H9 (cell line): Measurements from ENCODE around the gene VAV3. TPM values are rescaled to one million over a fixed set of nuclear protein-coding genes. Genes with fewer than 3 reads are reported as not detected.

Experiments used
- DNase-seq: peaks from one replicate; pipeline ENCODE4 v3.0.0-alpha.2; 2017
- H2AFZ ChIP-seq: one replicate; pipeline ENCODE4 v1.6.1; 2013; ENCODE audit warnings: mild to moderate bottlenecking, low read length, control low read depth, moderate library complexity
- H2AK5ac ChIP-seq: 2 replicates; pipeline ENCODE4 v1.6.1; 2013; ENCODE audit warnings: low read length, control low read depth, mixed read lengths; ENCODE audit not compliant: insufficient read length
- H2BK120ac ChIP-seq: one replicate; pipeline ENCODE4 v1.6.1; 2013; ENCODE audit warnings: low read depth, mild to moderate bottlenecking, low read length, control low read depth, inconsistent platforms; ENCODE audit not compliant: poor library complexity, severe bottlenecking
- H2BK12ac ChIP-seq: 2 replicates; pipeline ENCODE4 v1.6.1; 2013; ENCODE audit warnings: low read length, control low read depth, mixed read lengths, low read depth; ENCODE audit not compliant: insufficient read length
- H2BK15ac ChIP-seq: 2 replicates; pipeline ENCODE4 v1.6.1; 2013; ENCODE audit warnings: low read depth, low read length, control low read depth
- H2BK20ac ChIP-seq: one replicate; pipeline ENCODE4 v1.6.1; 2013; ENCODE audit warnings: low read depth, mild to moderate bottlenecking, low read length, control low read depth, inconsistent platforms; ENCODE audit not compliant: poor library complexity, severe bottlenecking
- H2BK5ac ChIP-seq: 2 replicates; pipeline ENCODE4 v1.6.1; 2013; ENCODE audit warnings: low read length, control low read depth, mixed read lengths; ENCODE audit not compliant: insufficient read length
- H3K14ac ChIP-seq: 2 replicates; pipeline ENCODE4 v1.6.1; 2013; ENCODE audit warnings: low read length, control low read depth; ENCODE audit not compliant: insufficient read depth
- H3K18ac ChIP-seq: 2 replicates; pipeline ENCODE4 v1.6.1; 2013; ENCODE audit warnings: low read depth, mild to moderate bottlenecking, mixed read lengths, low read length, control low read depth; ENCODE audit not compliant: insufficient read length
- H3K23ac ChIP-seq: 2 replicates; pipeline ENCODE4 v1.6.1; 2013; ENCODE audit warnings: low read length, control low read depth, mixed read lengths, low read depth; ENCODE audit not compliant: insufficient read length
- H3K23me2 ChIP-seq: 2 replicates; pipeline ENCODE4 v1.6.1; 2013; ENCODE audit warnings: low read depth, mild to moderate bottlenecking, mixed read lengths, low read length, control low read depth; ENCODE audit not compliant: insufficient read length, poor library complexity, severe bottlenecking
- H3K27ac ChIP-seq: 2 replicates; pipeline ENCODE4 v1.5.1; 2013; ENCODE audit warnings: low read length, control low read depth, mixed read lengths, low read depth; ENCODE audit not compliant: insufficient read length
- H3K27me3 ChIP-seq: 2 replicates; pipeline ENCODE4 v1.6.1; 2013; ENCODE audit warnings: low read length, control low read depth, inconsistent platforms; ENCODE audit not compliant: insufficient read depth
- H3K4ac ChIP-seq: 2 replicates; pipeline ENCODE4 v1.6.1; 2013; ENCODE audit warnings: low read depth, mild to moderate bottlenecking, control low read depth, inconsistent platforms, low read length, moderate library complexity
- H3K4me1 ChIP-seq: 2 replicates; pipeline ENCODE4 v1.6.1; 2013; ENCODE audit warnings: low read length, control low read depth, inconsistent platforms; ENCODE audit not compliant: insufficient read depth
- H3K4me2 ChIP-seq: 2 replicates; pipeline ENCODE4 v1.6.1; 2013; ENCODE audit warnings: low read length, control low read depth, mixed read lengths; ENCODE audit not compliant: insufficient read length, insufficient read depth
- H3K56ac ChIP-seq: 2 replicates; pipeline ENCODE4 v1.6.1; 2013; ENCODE audit warnings: low read depth, mild to moderate bottlenecking, mixed read lengths, low read length, control low read depth; ENCODE audit not compliant: insufficient read length
- H3K79me1 ChIP-seq: 2 replicates; pipeline ENCODE4 v1.6.1; 2013; ENCODE audit warnings: low read depth, mild to moderate bottlenecking, moderate library complexity, low read length, control low read depth, inconsistent platforms; ENCODE audit not compliant: insufficient read depth, poor library complexity, severe bottlenecking
- H3K79me2 ChIP-seq: 2 replicates; pipeline ENCODE4 v1.6.1; 2013; ENCODE audit warnings: low read length, control low read depth, inconsistent platforms; ENCODE audit not compliant: insufficient read depth
- H3K9ac ChIP-seq: 2 replicates; pipeline ENCODE4 v1.6.1; 2013; ENCODE audit warnings: low read length, control low read depth, mixed read lengths; ENCODE audit not compliant: insufficient read length; ENCODE audit errors: extremely low read depth
- H3K9me3 ChIP-seq: one replicate; pipeline ENCODE4 v1.6.1; 2013; ENCODE audit warnings: low read depth, low read length, inconsistent platforms; ENCODE audit not compliant: control insufficient read depth
- H3T11ph ChIP-seq: one replicate; pipeline ENCODE4 v1.6.1; 2013; ENCODE audit warnings: mild to moderate bottlenecking, low read length, control low read depth, inconsistent platforms
- H4K20me1 ChIP-seq: one replicate; pipeline ENCODE4 v1.6.1; 2013; ENCODE audit not compliant: control insufficient read depth, insufficient read length, insufficient read depth
- H4K5ac ChIP-seq: 2 replicates; pipeline ENCODE4 v1.6.1; 2013; ENCODE audit warnings: low read depth, mild to moderate bottlenecking, mixed read lengths, low read length, control low read depth; ENCODE audit not compliant: insufficient read length
- H4K8ac ChIP-seq: replicated peaks from 2 replicates; pipeline ENCODE4 v1.6.1; 2013; ENCODE audit warnings: low read length, control low read depth, mixed read lengths, low read depth; ENCODE audit not compliant: insufficient read length
- H4K91ac ChIP-seq: 2 replicates; pipeline ENCODE4 v1.6.1; 2013; ENCODE audit warnings: low read depth, mild to moderate bottlenecking, moderate library complexity, mixed read lengths, low read length, control low read depth; ENCODE audit not compliant: insufficient read length
- H3K27ac Mint-ChIP-seq, 3 experiments: 2 replicates in 2 of 3; 3 replicates in 1 of 3; pipeline ENCODE4 v1.8.0; 2020 to 2021; ENCODE audit warnings: mixed read lengths in 3 of 3, mild to moderate bottlenecking in 1 of 3, moderate library complexity in 1 of 3
- H3K27me3 Mint-ChIP-seq: 2 replicates; pipeline ENCODE4 v1.8.0; 2021; ENCODE audit warnings: low read depth, mild to moderate bottlenecking, moderate library complexity, mixed read lengths
- H3K36me3 Mint-ChIP-seq, 3 experiments: 2 replicates in 2 of 3; 3 replicates in 1 of 3; pipeline ENCODE4 v1.8.0; 2020 to 2021; ENCODE audit warnings: low read depth in 3 of 3, mixed read lengths in 3 of 3; ENCODE audit not compliant: insufficient read depth in 1 of 3
- H3K4me1 Mint-ChIP-seq, 2 experiments: 2 replicates each; pipeline ENCODE4 v1.8.0; 2020; ENCODE audit warnings: mixed read lengths in 2 of 2
- H3K4me3 Mint-ChIP-seq, 2 experiments: 2 replicates in 1 of 2; 3 replicates in 1 of 2; pipeline ENCODE4 v1.8.0; 2020 to 2021; ENCODE audit warnings: mild to moderate bottlenecking in 2 of 2, mixed read lengths in 2 of 2, moderate library complexity in 1 of 2
- H3K9me3 Mint-ChIP-seq, 2 experiments: 2 replicates in 1 of 2; 3 replicates in 1 of 2; pipeline ENCODE4 v1.8.0; 2020; ENCODE audit warnings: mild to moderate bottlenecking in 2 of 2, mixed read lengths in 2 of 2, moderate library complexity in 1 of 2
- WGBS: extraction: QIAGEN DNeasy Blood & Tissue Kit; methylation state at CpG from one replicate; pipeline ENCODE4 v1.1.7; 2013; ENCODE audit warnings: missing lambda C conversion rate, low lambda C conversion rate, mixed read lengths; ENCODE audit not compliant: insufficient read length; ENCODE audit errors: extremely low coverage; 5-methylcytosine and 5-hydroxymethylcytosine counted together
- total RNA-seq: library from RNA; stranded (reverse); gene quantifications from 2 replicates; pipeline ENCODE4 v1.2.1, GENCODE V29; 2021
- TF ChIP-seq, protein P1 (sequence below): fragments of 200-600 bp; sonication (generic); conservative IDR thresholded peaks from 3 replicates; pipeline ENCODE4 v1.8.0; 2021; ENCODE audit warnings: antibody characterized with exemption, mild to moderate bottlenecking

Gene VAV3
- total RNA-seq, 1 experiment from 2014 or later, result 5.1 TPM

DNA sequence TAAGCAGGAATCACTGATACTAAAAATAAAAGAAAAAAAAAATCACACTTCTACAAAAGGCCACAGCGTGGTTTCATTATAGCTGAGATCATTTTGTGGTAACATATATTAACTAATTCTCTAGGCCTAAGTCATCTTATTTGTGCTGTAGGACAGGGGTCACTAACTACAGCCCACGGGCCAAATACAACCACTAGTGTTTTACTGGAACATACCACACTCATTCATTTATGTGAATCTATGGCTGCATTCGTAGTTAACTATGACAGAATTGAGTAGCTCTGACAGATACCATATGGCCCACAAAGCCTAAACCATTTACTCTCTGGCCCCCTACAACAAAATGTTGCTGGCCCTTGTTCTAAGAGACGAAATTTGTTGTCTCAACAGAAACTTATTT lies 224.4 kb downstream of the VAV3 start:
- Histone ChIP-seq H4K8ac (no peak overlapping the region), H2AK5ac (no peak overlapping the region), H3K27ac (no peak overlapping the region), H2BK20ac (no peak overlapping the region), H2BK12ac (no peak overlapping the region), H2BK15ac (no peak overlapping the region), H3K18ac (no peak overlapping the region), H2AFZ (no peak overlapping the region), H2BK5ac (no peak overlapping the region), H3K4me1 (0 out of 2 replicates have a peak, but pooled peaks cover 3% of the 10 kb centered on the region), H2BK120ac (no peak overlapping the region), H3K9ac (no peak overlapping the region), H3K56ac (no peak overlapping the region), H3K4me2 (no peak overlapping the region), H3K23me2 (no peaks in the 10 kb centered on the region), H4K20me1 (no peaks in the 10 kb centered on the region), H3K14ac (no peak overlapping the region), H3K79me1 (no peaks in the 10 kb centered on the region), H3K4ac (no peak overlapping the region), H3K9me3 (no peaks in the 10 kb centered on the region), H3K27me3 (no peaks in the 10 kb centered on the region), H3T11ph (no peak overlapping the region), H4K91ac (no peak overlapping the region), H3K79me2 (no peaks in the 10 kb centered on the region), H4K5ac (no peak overlapping the region), H3K23ac (no peak overlapping the region)
- Mint-ChIP-seq H3K4me3 (no peak overlapping the region), H3K9me3 (no peaks in the 10 kb centered on the region), H3K27me3 (no peaks in the 10 kb centered on the region), H3K4me1 (peaks cover 14 to 16% of the 10 kb centered on the region in 2 experiments), H3K27ac (no peak overlapping the region), H3K36me3 (no peaks in the 10 kb centered on the region; a peak in 1 of 7 replicates)
- no CpG with 5 or more reads among the region's 4 CpGs for WGBS
- DNase-seq, result no peak
- TF ChIP-seq, protein P1, sequence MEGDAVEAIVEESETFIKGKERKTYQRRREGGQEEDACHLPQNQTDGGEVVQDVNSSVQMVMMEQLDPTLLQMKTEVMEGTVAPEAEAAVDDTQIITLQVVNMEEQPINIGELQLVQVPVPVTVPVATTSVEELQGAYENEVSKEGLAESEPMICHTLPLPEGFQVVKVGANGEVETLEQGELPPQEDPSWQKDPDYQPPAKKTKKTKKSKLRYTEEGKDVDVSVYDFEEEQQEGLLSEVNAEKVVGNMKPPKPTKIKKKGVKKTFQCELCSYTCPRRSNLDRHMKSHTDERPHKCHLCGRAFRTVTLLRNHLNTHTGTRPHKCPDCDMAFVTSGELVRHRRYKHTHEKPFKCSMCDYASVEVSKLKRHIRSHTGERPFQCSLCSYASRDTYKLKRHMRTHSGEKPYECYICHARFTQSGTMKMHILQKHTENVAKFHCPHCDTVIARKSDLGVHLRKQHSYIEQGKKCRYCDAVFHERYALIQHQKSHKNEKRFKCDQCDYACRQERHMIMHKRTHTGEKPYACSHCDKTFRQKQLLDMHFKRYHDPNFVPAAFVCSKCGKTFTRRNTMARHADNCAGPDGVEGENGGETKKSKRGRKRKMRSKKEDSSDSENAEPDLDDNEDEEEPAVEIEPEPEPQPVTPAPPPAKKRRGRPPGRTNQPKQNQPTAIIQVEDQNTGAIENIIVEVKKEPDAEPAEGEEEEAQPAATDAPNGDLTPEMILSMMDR, result no peak
